Measurements from ENCODE around the gene SCAPER. TPM values are rescaled to one million over a fixed set of nuclear protein-coding genes. Genes with fewer than 3 reads are reported as not detected.
A peak's percentile ranks its signal among the peaks of the same experiment; 100 is the strongest.

Gene SCAPER
- total RNA-seq, 1 donor, result 9.1 TPM

DNA sequence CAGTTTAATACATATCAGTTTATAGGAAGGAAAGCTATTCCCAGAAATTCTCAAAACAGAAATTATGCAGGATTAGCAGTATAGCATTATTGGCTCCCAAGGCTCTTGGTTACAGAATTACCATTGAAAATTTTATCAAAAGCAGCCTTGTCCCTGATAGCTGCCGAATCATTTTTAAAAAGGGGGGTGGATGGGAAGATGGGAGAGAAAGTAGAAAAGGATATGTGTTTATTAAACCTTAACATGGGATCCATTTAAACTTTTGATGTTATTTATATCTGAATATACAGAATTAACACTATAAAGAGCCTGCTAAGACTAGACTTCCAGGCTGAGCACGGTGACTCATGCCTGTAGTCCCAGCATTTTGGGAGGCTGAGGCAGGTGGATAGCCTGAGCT, 37.2 kb upstream of the SCAPER start:
- TF ChIP-seq, protein P1, sequence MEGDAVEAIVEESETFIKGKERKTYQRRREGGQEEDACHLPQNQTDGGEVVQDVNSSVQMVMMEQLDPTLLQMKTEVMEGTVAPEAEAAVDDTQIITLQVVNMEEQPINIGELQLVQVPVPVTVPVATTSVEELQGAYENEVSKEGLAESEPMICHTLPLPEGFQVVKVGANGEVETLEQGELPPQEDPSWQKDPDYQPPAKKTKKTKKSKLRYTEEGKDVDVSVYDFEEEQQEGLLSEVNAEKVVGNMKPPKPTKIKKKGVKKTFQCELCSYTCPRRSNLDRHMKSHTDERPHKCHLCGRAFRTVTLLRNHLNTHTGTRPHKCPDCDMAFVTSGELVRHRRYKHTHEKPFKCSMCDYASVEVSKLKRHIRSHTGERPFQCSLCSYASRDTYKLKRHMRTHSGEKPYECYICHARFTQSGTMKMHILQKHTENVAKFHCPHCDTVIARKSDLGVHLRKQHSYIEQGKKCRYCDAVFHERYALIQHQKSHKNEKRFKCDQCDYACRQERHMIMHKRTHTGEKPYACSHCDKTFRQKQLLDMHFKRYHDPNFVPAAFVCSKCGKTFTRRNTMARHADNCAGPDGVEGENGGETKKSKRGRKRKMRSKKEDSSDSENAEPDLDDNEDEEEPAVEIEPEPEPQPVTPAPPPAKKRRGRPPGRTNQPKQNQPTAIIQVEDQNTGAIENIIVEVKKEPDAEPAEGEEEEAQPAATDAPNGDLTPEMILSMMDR (IDR thresholded peaks at IDR 0.05; ENCODE audit: insufficient read depth, low read depth, low read length), result no peak
- DNase-seq (ENCODE audit: low read depth), result no peak
- H3K4me3 ChIP-seq (ENCODE audit: low read depth, low read length), result no peak overlapping the region

DNA sequence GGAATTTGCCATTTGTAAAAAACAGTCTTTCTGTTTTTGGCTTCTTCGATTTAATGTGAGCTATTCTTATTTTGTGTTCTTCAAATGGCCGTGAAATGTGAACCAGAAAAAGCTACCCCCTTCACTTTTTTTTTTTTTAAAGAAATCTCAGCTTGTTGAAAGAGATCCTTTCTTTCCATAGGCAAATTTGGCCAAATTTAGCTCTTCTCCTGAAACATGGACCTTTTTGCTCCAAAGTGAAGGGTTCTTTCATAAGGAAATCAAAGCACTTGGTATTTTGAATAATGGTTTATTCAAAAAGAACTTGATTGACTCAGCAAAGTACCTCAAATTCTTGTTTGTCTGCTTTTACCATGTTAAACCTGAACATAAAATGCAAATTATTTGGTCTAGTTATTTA, 36.5 kb upstream of the SCAPER start:
- TF ChIP-seq, protein P1 (IDR thresholded peaks at IDR 0.05; ENCODE audit: insufficient read depth, low read depth, low read length), result no peak
- DNase-seq (ENCODE audit: low read depth), result no peak

GRCh38 chr15:76939715-76940114, 34.6 kb upstream of the SCAPER start:
- peak; percentile 51 for DNase-seq (ENCODE audit: low read depth)
- H3K4me3 ChIP-seq (ENCODE audit: low read depth, low read length), result no peak overlapping the region
- TF ChIP-seq, protein P1 (IDR thresholded peaks at IDR 0.05; ENCODE audit: insufficient read depth, low read depth, low read length), result no peak

More for the DNA sequence above, 36.5 kb upstream of the SCAPER start:
- H3K4me3 ChIP-seq (ENCODE audit: low read depth, low read length), result no peak overlapping the region

GRCh38 chr15:76938752-76939151, 33.6 kb upstream of the SCAPER start:
- DNase-seq (ENCODE audit: low read depth), result no peak
- H3K4me3 ChIP-seq (ENCODE audit: low read depth, low read length), result no peak overlapping the region
- TF ChIP-seq, protein P1 (IDR thresholded peaks at IDR 0.05; ENCODE audit: insufficient read depth, low read depth, low read length), result no peak

- TF ChIP-seq, protein P1 (IDR thresholded peaks at IDR 0.05; ENCODE audit: insufficient read depth, low read depth, low read length), result no peak
- DNase-seq (ENCODE audit: low read depth), result peak; percentile 10
- no peak overlapping the region for H3K4me3 ChIP-seq (ENCODE audit: low read depth, low read length)
Measured at GRCh38 chr15:76936671-76937070, 31.5 kb upstream of the SCAPER start.

GRCh38 chr15:76935620-76936019, 30.5 kb upstream of the SCAPER start:
- no peak overlapping the region for H3K4me3 ChIP-seq (ENCODE audit: low read depth, low read length)
- no peak for DNase-seq (ENCODE audit: low read depth)
- TF ChIP-seq, protein P1 (IDR thresholded peaks at IDR 0.05; ENCODE audit: insufficient read depth, low read depth, low read length), result no peak
